IMR-90 (cell line): ENCODE measurements around the gene HECW1. TPM values are rescaled to one million over a fixed set of nuclear protein-coding genes. Genes with fewer than 3 reads are reported as not detected.

Experiments
- ATAC-seq: fragments of 200-7000 bp; cut with Tn5 transposase; 2 replicates; pipeline ENCODE4 v1.9.1; 2020; ENCODE audit warnings: low read depth, mild to moderate bottlenecking, moderate library complexity
- BruUV-seq: library from RNA; stranded (reverse); fragments of 400-500 nt; replicated peaks from 2 replicates; lab custom pipeline; 2021; lab: Mats Ljungman, UMichigan
- CTCF ChIA-PET: fragments of 300-600 bp; formaldehyde crosslinking; extraction: SDS; loops from one replicate; lab custom pipeline; 2021; ENCODE audit warnings: antibody characterized with exemption; lab: Yijun Ruan, JAX
- POLR2A ChIA-PET: fragments of 300-600 bp; sonication (Branson Sonifier 250); formaldehyde crosslinking; loops from one replicate; lab custom pipeline; 2022; ENCODE audit warnings: antibody characterized with exemption; ENCODE audit not compliant: unreplicated experiment; lab: Charles Lee
- DNase-seq: peaks from one replicate; pipeline ENCODE4 v3.0.0; 2013
- H2AFZ ChIP-seq: replicated peaks from 2 replicates; pipeline ENCODE3; 2013; ENCODE audit warnings: low read length, mild to moderate bottlenecking; ENCODE audit not compliant: poor library complexity
- H2AK5ac ChIP-seq: 2 replicates; pipeline ENCODE4 v1.6.1; 2013; ENCODE audit warnings: low read depth, low read length, inconsistent platforms
- H2AK9ac ChIP-seq: replicated peaks from 2 replicates; pipeline ENCODE3; 2013; ENCODE audit warnings: mild to moderate bottlenecking, low read depth, low read length, moderate library complexity; ENCODE audit not compliant: poor library complexity
- H2BK120ac ChIP-seq: 2 replicates; pipeline ENCODE4 v1.6.1; 2013; ENCODE audit warnings: low read depth, low read length, inconsistent platforms
- H2BK15ac ChIP-seq: 3 replicates; pipeline ENCODE4 v1.6.1; 2013; ENCODE audit warnings: low read depth, low read length, inconsistent platforms
- H2BK20ac ChIP-seq: 2 replicates; pipeline ENCODE4 v1.6.1; 2013; ENCODE audit warnings: low read depth, mild to moderate bottlenecking, inconsistent platforms, low read length, moderate library complexity
- H2BK5ac ChIP-seq: 2 replicates; pipeline ENCODE4 v1.6.1; 2013; ENCODE audit warnings: mild to moderate bottlenecking, low read depth, low read length, inconsistent platforms; ENCODE audit not compliant: poor library complexity, severe bottlenecking
- H3K14ac ChIP-seq: replicated peaks from 2 replicates; pipeline ENCODE4 v1.6.1; 2013; ENCODE audit warnings: low read depth, low read length, inconsistent platforms
- H3K18ac ChIP-seq: 2 replicates; pipeline ENCODE4 v1.6.1; 2013; ENCODE audit warnings: low read depth, low read length, control low read depth
- H3K23ac ChIP-seq: 2 replicates; pipeline ENCODE4 v1.6.1; 2013; ENCODE audit warnings: low read depth, low read length, inconsistent platforms
- H3K27ac ChIP-seq: 2 replicates; pipeline ENCODE4 v1.5.1; 2013; ENCODE audit warnings: mild to moderate bottlenecking, control low read depth, low read length; ENCODE audit not compliant: insufficient read depth
- H3K27me3 ChIP-seq: 2 replicates; pipeline ENCODE4 v1.6.1; 2013; ENCODE audit warnings: low read length; ENCODE audit not compliant: control insufficient read depth, insufficient read depth
- H3K36me3 ChIP-seq: 2 replicates; pipeline ENCODE4 v1.6.1; 2013; ENCODE audit warnings: low read length, mixed read lengths; ENCODE audit not compliant: control insufficient read depth, insufficient read depth
- H3K4ac ChIP-seq: 2 replicates; pipeline ENCODE4 v1.6.1; 2013; ENCODE audit warnings: low read depth, low read length, inconsistent platforms
- H3K4me1 ChIP-seq: 2 replicates; pipeline ENCODE4 v1.6.1; 2013; ENCODE audit warnings: low read length, mixed read lengths; ENCODE audit not compliant: control insufficient read depth, insufficient read depth
- H3K4me2 ChIP-seq: 2 replicates; pipeline ENCODE4 v1.6.1; 2013; ENCODE audit warnings: low read depth, mild to moderate bottlenecking, control low read depth, low read length, moderate library complexity
- H3K4me3 ChIP-seq: 2 replicates; pipeline ENCODE4 v1.5.1; 2013; ENCODE audit warnings: low read depth, mild to moderate bottlenecking, control low read depth, low read length, moderate library complexity; ENCODE audit not compliant: insufficient read depth
- H3K56ac ChIP-seq: 2 replicates; pipeline ENCODE4 v1.6.1; 2013; ENCODE audit warnings: low read length, inconsistent platforms; ENCODE audit not compliant: insufficient read depth; ENCODE audit errors: extremely low read depth
- H3K79me1 ChIP-seq, 2 experiments: 2 replicates each; pipeline ENCODE4 v1.6.1; 2013; ENCODE audit warnings: low read length in 2 of 2, inconsistent platforms in 1 of 2, low read depth in 1 of 2
- H3K9ac ChIP-seq: 2 replicates; pipeline ENCODE4 v1.6.1; 2013; ENCODE audit warnings: low read depth, low read length, control low read depth
- H3K9me1 ChIP-seq: 2 replicates; pipeline ENCODE4 v1.6.1; 2013; ENCODE audit warnings: low read length, inconsistent platforms; ENCODE audit not compliant: insufficient read depth
- H3K9me3 ChIP-seq: 2 replicates; pipeline ENCODE4 v1.6.1; 2013; ENCODE audit warnings: low read length; ENCODE audit not compliant: control insufficient read depth, insufficient read depth
- H4K20me1 ChIP-seq: 2 replicates; pipeline ENCODE4 v1.6.1; 2013; ENCODE audit warnings: low read length, inconsistent platforms; ENCODE audit not compliant: insufficient read depth
- H4K5ac ChIP-seq: 2 replicates; pipeline ENCODE4 v1.6.1; 2013; ENCODE audit warnings: mild to moderate bottlenecking, low read depth, low read length, control low read depth
- H4K8ac ChIP-seq, 2 experiments: 2 replicates each; pipeline ENCODE4 v1.6.1; 2013; ENCODE audit warnings: low read depth in 2 of 2, low read length in 2 of 2, control low read depth in 1 of 2, inconsistent platforms in 1 of 2
- H4K91ac ChIP-seq: 2 replicates; pipeline ENCODE4 v1.6.1; 2013; ENCODE audit warnings: low read depth, low read length, inconsistent platforms; ENCODE audit not compliant: insufficient read depth
- BHLHE40 ChIP-seq: fragments of 150-350 bp; IDR thresholded peaks from 2 replicates; pipeline ENCODE4 v1.6.1; 2016; ENCODE audit warnings: mild to moderate bottlenecking, low read depth, low read length
- CEBPB ChIP-seq: IDR thresholded peaks from 2 replicates; pipeline ENCODE4 v1.6.1; 2012; ENCODE audit warnings: low read depth, low read length, improper control_type of control experiment
- CHD1 ChIP-seq: IDR thresholded peaks from 2 replicates; pipeline ENCODE4 v1.6.1; 2012; ENCODE audit warnings: low read depth, low read length, improper control_type of control experiment
- CTCF ChIP-seq: conservative IDR thresholded peaks from 2 replicates; pipeline ENCODE4 v1.5.1; 2012; ENCODE audit warnings: mild to moderate bottlenecking, low read depth, low read length, improper control_type of control experiment
- ELK1 ChIP-seq: fragments of 150-350 bp; IDR thresholded peaks from 2 replicates; pipeline ENCODE4 v1.6.1; 2016; ENCODE audit warnings: low read depth, mild to moderate bottlenecking, low read length, moderate library complexity, borderline replicate concordance
- FOS ChIP-seq: fragments of 150-350 bp; IDR thresholded peaks from 2 replicates; pipeline ENCODE4 v1.6.1; 2016; ENCODE audit warnings: low read depth, low read length
- MAFK ChIP-seq: IDR thresholded peaks from 2 replicates; pipeline ENCODE4 v1.6.1; 2012; ENCODE audit warnings: low read depth, low read length, improper control_type of control experiment
- MAZ ChIP-seq: IDR thresholded peaks from 2 replicates; pipeline ENCODE4 v1.6.1; 2012; ENCODE audit warnings: low read depth, mild to moderate bottlenecking, low read length, improper control_type of control experiment, moderate library complexity, borderline replicate concordance
- NFE2L2 ChIP-seq: fragments of 150-350 bp; IDR thresholded peaks from 2 replicates; pipeline ENCODE4 v1.6.1; 2016; ENCODE audit warnings: low read depth, mild to moderate bottlenecking, low read length
- POLR2A ChIP-seq: IDR thresholded peaks from 2 replicates; pipeline ENCODE4 v1.6.1; 2012; ENCODE audit warnings: mild to moderate bottlenecking, low read depth, low read length
- RCOR1 ChIP-seq: IDR thresholded peaks from 2 replicates; pipeline ENCODE4 v1.6.1; 2012; ENCODE audit warnings: mild to moderate bottlenecking, low read length, improper control_type of control experiment; ENCODE audit not compliant: insufficient replicate concordance
- RFX5 ChIP-seq: IDR thresholded peaks from 2 replicates; pipeline ENCODE4 v1.8.0; 2012; ENCODE audit warnings: low read depth, mild to moderate bottlenecking, low read length, moderate library complexity
- USF2 ChIP-seq: fragments of 150-350 bp; IDR thresholded peaks from 2 replicates; pipeline ENCODE4 v1.6.1; 2017; ENCODE audit warnings: mild to moderate bottlenecking, antibody characterized with exemption, low read length, low read depth
- WGBS, 2 experiments: methylation state at CpG; one replicate each; pipeline versions ENCODE4 v1.1.5 to v1.1.7; 2013; ENCODE audit warnings: missing lambda C conversion rate in 2 of 2; ENCODE audit not compliant: insufficient read length in 1 of 2; ENCODE audit errors: extremely low coverage in 2 of 2; 5-methylcytosine and 5-hydroxymethylcytosine counted together
- dilution Hi-C: fragments of 300-500 bp; cut with HindIII; formaldehyde crosslinking; loops from one replicate; pipeline ENCODE4 v1.14.3; 2018; ENCODE audit warnings: low sequenced_read_pairs; ENCODE audit not compliant: unreplicated experiment
- in situ Hi-C: fragments of 300-500 bp; cut with MboI; formaldehyde crosslinking; loops from 3 replicates; pipeline ENCODE4 v1.14.3; 2019; ENCODE audit warnings: low sequenced_read_pairs, inconsistent platforms, mixed read lengths
- intact Hi-C: fragments of 100-400 bp; cut with micrococcal nuclease; formaldehyde crosslinking; loops from 2 replicates; pipeline ENCODE4 v1.10.0; 2022
- polyA plus RNA-seq, 3 experiments: library from polyadenylated mRNA; depleted of rRNA; stranded (reverse); fragments of >200 nt; gene quantifications; 2 replicates each; pipeline ENCODE4 v1.2.3, GENCODE V29; 2012; ENCODE audit warnings: low replicate concordance in 1 of 3
- total RNA-seq: library from RNA; depleted of rRNA; stranded (reverse); fragments of >200 nt; gene quantifications from 2 replicates; pipeline ENCODE4 v1.2.3, GENCODE V29; 2012

The HECW1 gene
- total and polyA plus RNA-seq, 2 of the 4 experiments (the other 2 are of a cell fraction), result 0.56 to 1.3 TPM

- Histone ChIP-seq H3K27me3 (no peaks in the 10 kb centered on the region; the same call in none of the 2 replicates), H3K9ac (no peak overlapping the region), H3K18ac (no peak overlapping the region), H2AK5ac (no peak overlapping the region), H3K4me3 (no peak overlapping the region), H2AFZ (no peak overlapping the region), H2BK15ac (no peak overlapping the region), H3K23ac (no peak overlapping the region), H3K9me1 (no peaks in the 10 kb centered on the region), H3K9me3 (no peaks in the 10 kb centered on the region), H3K27ac (no peak overlapping the region), H4K91ac (no peak overlapping the region), H2BK5ac (no peak overlapping the region), H3K79me1 (no peaks in the 10 kb centered on the region), H2BK120ac (no peak overlapping the region), H4K5ac (no peak overlapping the region), H2BK20ac (no peak overlapping the region), H3K4me1 (no peaks in the 10 kb centered on the region), H3K36me3 (no peaks in the 10 kb centered on the region), H3K4ac (no peak overlapping the region), H4K20me1 (no peaks in the 10 kb centered on the region), H3K56ac (peak overlapping the region; percentile 11; the same call in 1 of the 2 replicates), H3K14ac (no peak overlapping the region), H4K8ac (no peak overlapping the region), H2AK9ac (no peak overlapping the region), H3K4me2 (peak overlapping the region; percentile 16)
- no CpG with 5 or more reads among the region's 6 CpGs for WGBS, 2 experiments
- intact Hi-C loops (no loop called here), in situ Hi-C loops (no loop called here), dilution Hi-C loops (no loop called here)
- DNase-seq (no peak), ATAC-seq (0 out of 2 replicates have a peak, but pooled peaks have one; percentile 17)
- CTCF ChIA-PET, result interaction anchor here (1.0 to 1.2 kb wide), 2 partner anchors 17 to 33 kb away, joined by 3 to 4 read pairs; no protein-coding TSS in a partner anchor
- BruUV-seq, result no TSS peak
- POLR2A ChIA-PET, result no interaction called here
- TF ChIP-seq MAFK (no peak), NFE2L2 (no peak), RFX5 (no peak), CHD1 (no peak), CEBPB (no peak), USF2 (no peak), POLR2A (no peak), MAZ (no peak), RCOR1 (no peak), CTCF (no peak), BHLHE40 (no peak), ELK1 (no peak), FOS (no peak)
Observed at GRCh38 chr7:43072530-43072929, 39.9 kb upstream of the HECW1 start.
